A549 treated with RU486 at 1 μM for 4 hours (cell line): ENCODE data around the gene RPEL1. TPM values are rescaled to one million over a fixed set of nuclear protein-coding genes. Genes with fewer than 3 reads are reported as not detected.

Source experiments
- total RNA-seq: library from RNA; stranded (reverse); fragments of 200-300 nt; extraction: Qiagen RNA extraction; gene quantifications from 5 replicates; pipeline ENCODE4 v1.2.3, GENCODE V29; 2022; ENCODE audit warnings: low read depth

The RPEL1 gene
- total RNA-seq, result 0.08 TPM in 1 of 5 replicates, not detected in the others

GRCh38 chr10:103245587-103245986, at the start of gene RPEL1:
Gene RPEL1, plus strand, starts transcription at chr10:103245887. Its CDS starts 110 bp downstream, at chr10:103245997.

GRCh38 chr10:103276896-103277712, 31.4 kb downstream of the RPEL1 start, which contains the start of gene INA:
Gene INA, plus strand, starts transcription at chr10:103277138. Its CDS starts 74 bp downstream, at chr10:103277212.

Other genes starting within 250 kb of the RPEL1 start
- gene NT5C2, start 52.6 kb upstream of the RPEL1 start, total RNA-seq, result 71.5 to 95.9 TPM (median 83.3 TPM) in 5 replicates
- 22.5 to 30.0 TPM (median 26.3 TPM) in 5 replicates for gene INA, start 31.3 kb downstream of the RPEL1 start, total RNA-seq
- 7.7 to 15.1 TPM (median 13.2 TPM) in 5 replicates for gene PCGF6, start 105.3 kb downstream of the RPEL1 start, total RNA-seq
- 2.4 to 4.4 TPM (median 3.6 TPM) in 5 replicates for gene TAF5, start 122.1 kb downstream of the RPEL1 start, total RNA-seq
- 250 to 552 TPM (median 478 TPM) in 5 replicates for gene ATP5MK, start 150.6 kb downstream of the RPEL1 start, total RNA-seq
- 37.8 to 40.9 TPM (median 40.0 TPM) in 5 replicates for gene PDCD11, start 150.7 kb downstream of the RPEL1 start, total RNA-seq
- gene CALHM2, start 206.5 kb downstream of the RPEL1 start, total RNA-seq, result 4.3 to 6.6 TPM (median 5.1 TPM) in 5 replicates
- gene CALHM1, start 213.0 kb downstream of the RPEL1 start, total RNA-seq, result not detected in 5 replicates
- 0.35 to 0.53 TPM (median 0.41 TPM) in 5 replicates for gene CALHM3, start 233.4 kb downstream of the RPEL1 start, total RNA-seq
- gene NEURL1, start 247.8 kb downstream of the RPEL1 start, total RNA-seq, result 0.18 to 0.83 TPM (median 0.35 TPM) in 5 replicates